GM18868 (cell line): ENCODE measurements around the gene PEBP1.
"Not testable (repeated sequence)": the region's sequence is repeated elsewhere in the genome, so short reads cannot be mapped to it uniquely, and the experiment has no call there.

Experiments
- ATAC-seq: cut with Tn5 transposase; IDR thresholded peaks from one replicate; pipeline ENCODE4 v1.9.1; 2021; ENCODE audit warnings: mild to moderate bottlenecking, moderate library complexity; ENCODE audit not compliant: unreplicated experiment

PEBP1 gene

DNA sequence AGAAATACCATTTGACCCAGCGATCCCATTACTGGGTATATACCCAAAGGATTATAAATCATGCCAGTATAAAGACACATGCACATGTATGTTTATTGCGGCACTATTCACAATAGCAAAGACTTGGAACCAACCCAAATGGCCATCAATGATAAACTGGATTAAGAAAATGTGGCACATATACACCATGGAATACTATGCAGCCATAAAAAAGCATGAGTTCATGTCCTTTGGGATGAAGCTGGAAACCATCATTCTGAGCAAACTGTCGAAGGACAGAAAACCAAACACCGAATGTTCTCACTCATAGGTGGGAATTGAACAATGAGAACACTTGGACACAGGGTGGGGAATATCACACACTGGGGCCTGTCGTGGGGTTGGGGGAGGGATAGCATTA, 6.5 kb upstream of the PEBP1 start:
- not testable (repeated sequence) for ATAC-seq

DNA sequence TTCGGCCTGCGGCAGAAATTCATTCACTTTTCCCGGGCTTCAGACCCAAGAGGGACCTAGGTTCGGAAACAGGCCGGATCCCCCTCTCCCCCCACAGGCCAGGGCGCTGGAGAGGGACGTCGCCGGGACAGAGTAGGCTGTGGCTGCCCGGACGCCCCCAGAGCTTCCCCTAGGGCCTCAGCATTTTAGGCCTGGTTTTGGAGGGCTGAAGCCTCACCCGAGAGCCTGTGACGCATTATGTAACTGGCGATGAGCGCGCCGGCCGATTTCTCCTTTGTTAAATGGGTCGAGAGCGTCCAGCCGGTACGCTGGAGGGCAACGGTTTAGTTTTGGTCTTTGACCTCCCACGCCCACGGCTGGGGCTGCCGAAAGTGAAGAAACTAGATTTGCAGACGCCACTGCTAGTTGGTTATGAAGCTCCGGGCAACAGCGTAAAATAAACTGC, 657 bp downstream of the PEBP1 start:
- ATAC-seq = peak; percentile 22

DNA sequence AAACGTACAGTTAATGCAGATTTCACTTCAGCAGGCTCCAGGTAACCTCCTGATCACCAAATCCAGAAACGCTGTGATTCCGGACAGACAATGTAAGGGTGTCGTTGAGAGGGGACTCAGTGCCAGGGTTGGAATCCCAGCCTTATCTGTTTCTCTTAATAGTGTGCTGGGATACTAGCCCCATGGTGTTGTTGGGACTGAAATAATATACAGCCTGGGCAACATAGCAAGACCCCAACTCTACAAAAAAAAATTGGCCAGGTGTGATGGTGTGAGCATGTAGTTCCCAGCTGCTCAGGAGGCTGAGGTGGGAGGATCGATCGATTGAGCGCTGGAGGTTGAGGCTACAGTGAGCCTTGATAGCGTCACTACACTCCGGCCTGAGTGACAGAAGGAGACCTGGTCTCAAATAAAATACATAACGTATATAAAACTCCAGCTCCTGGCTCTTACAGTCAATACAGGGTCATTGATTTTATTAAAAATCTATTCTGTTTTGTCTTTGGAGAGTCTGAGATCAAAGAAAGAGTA, 1.3 kb downstream of the PEBP1 start:
- no peak for ATAC-seq

DNA sequence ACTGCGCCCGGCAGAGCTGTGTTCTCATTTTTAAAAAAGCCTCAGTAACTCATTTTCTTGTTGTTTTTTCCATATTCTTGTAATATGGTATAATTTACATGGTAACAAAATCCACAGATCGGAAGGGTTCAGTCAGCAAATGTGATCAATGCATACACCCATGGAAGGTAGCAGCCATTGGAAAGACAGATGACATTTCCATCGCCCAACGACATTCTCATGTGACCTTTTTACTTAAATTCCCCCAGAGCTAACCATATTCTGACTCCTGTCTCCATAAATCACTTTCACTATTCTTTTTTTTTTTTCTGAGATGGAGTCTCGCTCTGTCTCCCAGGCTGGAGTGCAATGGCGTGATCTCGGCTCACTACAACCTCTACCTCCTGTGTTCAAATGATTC, 4.9 kb downstream of the PEBP1 start:
- ATAC-seq = no peak

DNA sequence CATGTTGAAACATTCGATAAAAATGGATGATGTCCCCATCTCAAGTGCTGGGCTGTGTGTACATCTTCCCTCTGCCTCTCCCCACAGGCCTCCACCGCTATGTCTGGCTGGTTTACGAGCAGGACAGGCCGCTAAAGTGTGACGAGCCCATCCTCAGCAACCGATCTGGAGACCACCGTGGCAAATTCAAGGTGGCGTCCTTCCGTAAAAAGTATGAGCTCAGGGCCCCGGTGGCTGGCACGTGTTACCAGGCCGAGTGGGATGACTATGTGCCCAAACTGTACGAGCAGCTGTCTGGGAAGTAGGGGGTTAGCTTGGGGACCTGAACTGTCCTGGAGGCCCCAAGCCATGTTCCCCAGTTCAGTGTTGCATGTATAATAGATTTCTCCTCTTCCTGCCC, 8.6 kb downstream of the PEBP1 start:
- no peak for ATAC-seq

DNA sequence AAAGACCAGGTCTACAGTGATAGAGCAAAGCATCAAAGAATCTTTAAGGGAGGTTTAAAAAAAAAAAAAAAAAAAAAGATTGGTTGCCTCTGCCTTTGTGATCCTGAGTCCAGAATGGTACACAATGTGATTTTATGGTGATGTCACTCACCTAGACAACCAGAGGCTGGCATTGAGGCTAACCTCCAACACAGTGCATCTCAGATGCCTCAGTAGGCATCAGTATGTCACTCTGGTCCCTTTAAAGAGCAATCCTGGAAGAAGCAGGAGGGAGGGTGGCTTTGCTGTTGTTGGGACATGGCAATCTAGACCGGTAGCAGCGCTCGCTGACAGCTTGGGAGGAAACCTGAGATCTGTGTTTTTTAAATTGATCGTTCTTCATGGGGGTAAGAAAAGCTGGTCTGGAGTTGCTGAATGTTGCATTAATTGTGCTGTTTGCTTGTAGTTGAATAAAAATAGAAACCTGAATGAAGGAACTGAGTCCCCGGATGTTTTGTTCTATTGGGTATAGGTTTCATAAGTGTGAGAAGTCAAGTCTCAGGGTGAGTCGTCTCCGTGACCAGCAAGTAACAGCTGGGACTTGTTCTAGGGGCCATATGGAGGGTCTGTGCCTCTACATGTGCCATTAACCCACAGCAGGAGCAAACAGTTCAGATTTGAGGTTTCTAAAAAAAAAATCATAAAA, 9.3 kb downstream of the PEBP1 start:
- peak; percentile 59 for ATAC-seq

DNA sequence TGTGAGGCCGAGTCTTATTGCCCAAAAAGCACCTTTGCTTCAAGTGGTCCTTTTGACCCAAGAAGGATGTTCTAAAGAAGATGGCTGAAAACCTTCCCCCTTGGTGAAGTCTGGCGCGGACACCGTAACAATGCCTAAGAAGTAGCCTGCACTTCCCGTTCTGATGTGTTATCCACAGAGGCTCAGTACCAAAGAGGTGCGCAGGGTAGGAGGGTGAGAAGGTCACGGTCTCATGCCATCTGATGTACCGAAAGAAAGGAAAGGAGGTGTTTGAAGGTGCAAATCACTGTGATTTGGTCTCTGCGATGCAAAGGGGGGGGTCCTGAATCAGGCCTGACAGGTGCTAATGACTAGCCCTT, 9.9 kb downstream of the PEBP1 start:
- ATAC-seq = no peak

DNA sequence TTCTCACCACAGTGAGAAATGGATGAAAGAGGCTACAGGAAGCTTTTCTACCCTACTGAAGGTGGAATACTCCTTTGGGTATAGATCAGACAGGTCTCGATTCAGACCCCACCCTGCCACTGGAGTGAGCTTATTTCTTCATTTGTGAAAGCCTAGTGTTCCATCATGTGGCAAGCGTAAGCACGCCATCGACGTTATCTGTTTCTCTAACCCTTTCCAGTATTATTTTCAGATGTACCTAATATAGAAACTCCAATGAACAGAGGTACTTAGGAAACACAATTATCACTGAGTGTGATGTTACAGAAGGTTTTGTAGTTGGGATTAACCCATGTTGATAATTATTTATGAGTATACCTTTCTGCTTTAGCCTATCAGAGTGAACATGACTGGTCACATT, 12.4 kb downstream of the PEBP1 start:
- no peak for ATAC-seq

DNA sequence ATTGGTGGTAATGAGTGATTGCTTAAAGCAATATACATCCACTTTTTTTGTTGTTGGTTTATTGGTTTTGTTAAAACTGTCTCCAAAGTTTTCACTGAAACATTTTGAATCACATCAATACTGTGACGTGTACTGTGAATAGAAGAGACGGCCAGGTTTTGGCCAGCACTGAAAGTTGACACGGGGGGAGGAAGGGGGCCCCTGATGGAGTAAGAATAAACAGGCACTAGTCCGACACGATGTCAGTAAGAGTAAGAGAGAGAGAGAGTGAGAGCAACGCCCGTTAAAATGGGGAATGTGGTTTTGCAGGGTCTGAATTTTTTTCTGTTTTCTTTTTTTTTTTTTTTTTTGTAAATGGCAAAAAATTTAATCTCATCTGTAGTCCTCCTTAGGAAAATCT, 14.7 kb downstream of the PEBP1 start:
- ATAC-seq = no peak

DNA sequence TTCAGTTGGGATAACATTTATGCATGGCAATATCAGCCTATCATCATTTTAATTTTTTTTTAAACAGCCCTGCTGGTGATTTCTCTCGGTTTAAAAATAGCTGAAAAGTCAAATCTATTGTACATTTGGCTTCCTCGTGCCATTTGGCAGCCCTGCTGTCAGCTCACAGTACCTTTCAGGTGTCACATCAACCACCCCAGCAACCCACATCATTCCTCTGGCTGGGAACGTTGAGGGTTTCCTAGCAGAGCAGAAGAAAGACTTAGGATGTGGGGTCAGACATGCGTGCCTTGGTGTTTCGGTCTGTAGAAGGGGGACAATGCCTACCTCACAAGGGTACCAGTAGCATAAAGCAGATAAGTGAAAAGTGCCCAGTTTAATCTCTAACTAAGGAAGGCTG, 15.8 kb downstream of the PEBP1 start:
- no peak for ATAC-seq

DNA sequence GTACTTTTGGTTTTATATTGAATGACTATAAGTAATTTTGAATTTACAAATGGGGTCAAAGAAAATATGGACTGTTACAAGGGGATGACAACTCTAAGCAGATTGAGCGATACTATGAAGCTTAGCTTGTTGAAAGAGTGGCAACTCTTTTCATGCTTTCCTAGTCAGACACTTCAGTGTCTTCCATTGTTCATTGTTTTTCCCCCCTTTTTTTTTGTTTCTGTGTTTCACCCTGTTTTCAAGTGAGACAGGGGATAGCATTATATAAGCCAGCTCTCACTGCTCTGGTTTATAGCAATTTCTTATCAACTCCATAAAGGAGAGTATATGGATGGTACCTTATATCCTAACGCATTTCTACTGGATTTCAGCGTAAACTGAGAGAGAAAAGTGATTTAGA, 24.6 kb downstream of the PEBP1 start:
- no peak for ATAC-seq

DNA sequence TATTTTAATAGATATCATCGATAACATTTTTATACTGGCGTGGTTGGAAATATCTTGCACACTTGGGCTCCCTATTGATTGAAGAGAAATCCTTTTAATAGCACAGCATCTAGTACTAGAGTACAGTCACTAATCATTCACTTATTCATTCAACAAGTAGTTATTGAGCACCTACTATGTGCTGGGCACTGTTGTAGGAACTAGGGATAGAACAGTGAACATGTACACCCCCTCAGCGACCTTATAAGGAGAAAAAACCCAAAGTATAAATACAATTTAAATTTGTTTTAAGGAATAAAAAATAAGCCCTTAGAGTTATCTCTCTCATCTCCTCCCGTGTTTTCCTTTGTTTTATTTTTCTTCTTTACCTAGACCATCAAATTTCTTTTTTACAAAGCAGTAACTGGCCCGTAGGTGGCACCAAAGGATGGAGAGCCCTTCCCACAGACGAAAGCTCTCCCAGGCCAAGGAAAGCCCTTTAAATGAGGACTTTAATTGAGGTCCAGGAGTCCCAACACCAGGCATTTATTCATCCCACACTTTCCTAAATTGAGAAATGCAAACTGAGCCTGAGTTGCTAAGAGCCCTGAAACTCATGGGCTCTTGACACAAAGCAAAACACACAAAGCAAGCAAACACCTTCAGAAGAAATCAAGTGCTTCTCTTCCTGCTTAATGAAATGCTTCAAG, 29.0 kb downstream of the PEBP1 start:
- ATAC-seq = no peak

DNA sequence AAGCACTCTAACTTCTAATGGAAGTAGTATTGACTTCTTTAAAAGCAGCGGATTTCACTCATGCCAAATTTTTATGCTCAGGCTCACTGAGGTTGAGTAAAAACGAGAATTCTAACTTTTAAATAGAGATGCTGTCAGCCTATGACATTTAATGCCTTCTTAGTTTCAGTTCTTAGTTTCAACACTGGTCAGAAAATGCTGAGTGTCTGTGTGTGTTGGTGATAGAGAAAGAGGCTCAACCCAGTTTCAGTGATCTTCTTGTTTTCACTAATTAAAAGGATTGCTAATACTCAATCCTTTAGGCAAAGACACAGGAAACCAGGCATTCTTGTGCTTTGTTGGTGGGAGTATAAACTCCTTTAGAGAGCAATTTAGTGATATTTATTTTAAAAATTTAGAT, 31.0 kb downstream of the PEBP1 start:
- ATAC-seq = peak; percentile 99

DNA sequence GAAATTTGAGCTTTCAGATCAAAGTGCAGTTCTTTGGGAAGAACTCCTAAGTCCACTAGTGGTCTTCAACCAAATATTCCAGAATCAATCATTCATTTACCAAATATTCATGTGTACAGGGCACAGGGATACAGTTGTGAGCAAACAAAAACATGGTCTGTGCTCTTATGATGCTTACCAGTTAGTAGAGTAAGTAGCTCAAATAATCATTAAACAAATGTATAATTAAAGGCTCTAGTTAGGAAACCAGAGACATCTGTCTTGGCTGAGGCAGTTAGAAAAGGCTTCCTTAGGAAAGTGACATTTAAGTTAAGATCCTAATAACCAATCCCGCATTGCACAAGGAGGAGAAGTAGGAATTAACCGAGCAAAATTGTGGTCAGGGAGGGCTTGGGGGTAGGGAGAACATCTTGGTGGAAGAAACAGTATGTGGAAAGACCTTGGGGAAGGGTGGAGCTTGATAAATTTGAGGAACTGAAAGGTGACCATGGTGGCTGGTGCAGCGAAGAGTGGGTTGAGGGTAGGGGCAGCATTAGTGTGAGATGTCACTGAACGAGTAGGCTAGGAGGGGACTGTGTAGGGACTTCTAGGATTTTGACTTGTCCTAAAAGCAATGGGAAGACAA, 40.0 kb downstream of the PEBP1 start:
- peak; percentile 86 for ATAC-seq

DNA sequence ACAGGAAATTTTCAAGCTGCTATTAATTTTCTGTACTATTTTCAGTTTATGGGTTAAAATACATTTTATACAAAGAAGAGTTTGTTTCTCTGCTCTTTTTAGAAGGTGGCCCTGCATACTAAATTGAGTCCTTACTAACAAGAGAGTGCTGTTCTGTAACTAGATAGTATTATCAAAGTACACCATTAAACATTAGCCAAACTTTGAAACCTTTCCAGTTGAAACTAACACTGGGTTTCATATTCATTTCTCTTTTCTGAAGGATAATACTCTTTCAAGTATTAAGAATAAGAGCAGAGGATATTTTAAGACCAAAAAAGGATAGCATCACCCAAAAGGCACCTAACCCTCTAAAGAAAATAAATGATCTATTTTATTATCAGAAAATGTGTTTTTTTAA, 47.2 kb downstream of the PEBP1 start:
- ATAC-seq = no peak

DNA sequence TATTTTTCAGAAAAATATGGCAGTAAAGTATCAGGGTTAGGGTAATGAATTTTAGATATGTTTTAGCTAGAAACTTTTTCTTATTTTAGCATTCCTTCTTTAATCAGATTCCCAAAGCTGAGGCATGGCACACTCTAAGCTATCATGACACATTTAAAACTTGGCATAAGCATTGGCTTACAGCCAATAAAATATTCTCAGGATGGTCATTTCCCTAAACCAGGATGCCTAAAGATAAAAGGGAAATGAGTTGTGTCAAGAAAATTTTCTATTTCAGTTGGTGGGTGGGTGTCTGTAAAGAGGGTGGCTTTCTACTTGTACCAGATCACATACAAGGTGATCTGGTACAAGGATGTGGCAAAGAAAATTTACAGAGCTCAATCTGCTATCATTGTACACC, 47.8 kb downstream of the PEBP1 start:
- no peak for ATAC-seq

DNA sequence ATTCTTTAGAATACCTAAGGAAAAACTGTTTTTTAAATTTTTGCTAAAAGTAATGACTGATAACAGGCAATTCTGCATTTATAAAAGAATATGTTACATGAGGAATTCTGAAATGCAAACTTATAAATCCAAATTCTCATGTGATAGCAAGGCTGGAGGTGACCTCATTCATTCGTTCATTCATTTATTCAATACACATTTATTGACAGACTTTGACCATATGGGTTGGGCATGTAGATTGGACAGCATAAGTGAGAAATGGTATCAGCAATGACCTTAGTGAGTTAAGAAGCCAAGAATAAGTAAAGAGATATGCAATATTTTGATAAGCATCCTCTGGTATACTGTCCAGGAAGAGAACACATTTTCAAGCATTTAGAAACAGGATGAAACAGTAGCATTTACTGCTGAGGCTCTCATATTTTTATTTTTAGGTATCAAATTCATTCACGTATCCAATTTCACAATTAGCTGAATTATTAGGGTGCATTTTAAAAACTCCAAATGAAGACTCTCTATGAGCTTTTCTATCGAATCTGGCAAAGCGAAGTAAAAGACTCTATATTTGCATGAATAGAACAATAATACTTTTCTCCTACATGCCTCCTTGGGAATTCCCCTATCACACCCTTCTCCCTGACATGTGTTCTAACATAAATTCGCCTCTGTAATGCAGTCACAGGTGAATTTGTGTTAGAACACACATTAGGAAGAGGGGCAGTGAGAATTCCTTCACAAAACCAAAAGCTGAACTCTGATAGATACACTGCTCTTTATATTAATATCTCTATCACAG, 49.9 kb downstream of the PEBP1 start:
- ATAC-seq = no peak

DNA sequence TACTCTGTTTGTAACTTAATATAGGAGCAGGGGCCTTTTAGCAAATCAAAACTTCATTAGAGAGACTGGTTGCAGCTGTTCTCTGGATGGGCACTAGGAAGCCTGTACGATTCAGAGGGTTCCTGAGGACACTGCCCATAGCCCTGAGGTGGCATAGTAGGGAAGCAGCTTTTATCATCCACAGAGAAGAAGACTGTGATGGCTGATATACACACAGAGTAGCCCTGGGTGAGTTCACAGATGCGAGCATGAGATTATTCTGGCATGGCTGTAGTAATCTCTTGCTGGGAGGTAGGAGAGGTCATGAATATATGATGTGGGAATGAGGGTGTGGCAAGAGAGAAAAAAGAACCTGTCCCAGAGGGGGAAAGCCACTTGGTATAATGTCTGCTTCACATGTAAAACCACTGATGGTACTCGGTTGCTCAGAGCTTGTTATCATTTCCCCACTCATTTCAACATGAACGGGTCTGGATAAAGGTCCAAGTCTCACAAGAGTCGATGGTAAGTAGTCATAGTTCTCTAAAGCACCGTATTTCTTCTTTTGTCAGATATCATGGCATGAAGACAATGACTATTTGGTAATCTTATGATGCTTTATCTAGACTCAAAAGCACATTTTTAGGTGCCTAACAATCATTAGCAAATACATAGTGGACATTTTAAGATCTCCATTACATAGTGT, 52.0 kb downstream of the PEBP1 start:
- no peak for ATAC-seq

DNA sequence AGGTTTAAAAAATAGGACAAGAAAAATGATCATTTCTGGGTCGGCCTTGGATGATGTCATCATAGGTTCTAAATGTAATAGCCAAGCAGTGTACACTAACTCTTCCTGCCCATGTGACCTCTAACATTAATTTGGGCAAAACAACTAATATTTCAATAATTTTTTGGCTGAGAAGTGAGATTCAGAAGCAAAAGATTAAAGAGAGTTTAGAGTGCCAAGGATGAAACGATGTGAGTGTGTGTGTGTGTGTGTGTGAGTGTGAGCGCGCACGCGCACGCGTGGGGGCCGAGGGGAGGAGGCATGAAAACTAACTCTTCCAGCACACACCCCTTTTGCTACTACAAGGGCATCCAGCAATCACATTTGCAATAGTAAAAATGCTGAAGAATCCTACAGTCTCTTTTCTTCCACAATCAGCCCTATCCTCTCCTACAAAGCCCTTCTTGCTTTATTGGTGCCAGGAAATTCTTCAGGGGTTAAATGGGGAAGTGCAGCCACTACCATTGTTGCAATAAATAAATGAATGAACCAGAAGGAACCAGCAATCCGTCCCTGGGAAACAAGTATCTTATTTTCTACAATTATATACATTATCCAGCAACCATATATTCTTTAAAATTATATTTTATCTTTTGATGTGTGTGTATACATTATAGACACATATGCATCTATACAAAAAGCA, 52.9 kb downstream of the PEBP1 start:
- ATAC-seq = no peak

DNA sequence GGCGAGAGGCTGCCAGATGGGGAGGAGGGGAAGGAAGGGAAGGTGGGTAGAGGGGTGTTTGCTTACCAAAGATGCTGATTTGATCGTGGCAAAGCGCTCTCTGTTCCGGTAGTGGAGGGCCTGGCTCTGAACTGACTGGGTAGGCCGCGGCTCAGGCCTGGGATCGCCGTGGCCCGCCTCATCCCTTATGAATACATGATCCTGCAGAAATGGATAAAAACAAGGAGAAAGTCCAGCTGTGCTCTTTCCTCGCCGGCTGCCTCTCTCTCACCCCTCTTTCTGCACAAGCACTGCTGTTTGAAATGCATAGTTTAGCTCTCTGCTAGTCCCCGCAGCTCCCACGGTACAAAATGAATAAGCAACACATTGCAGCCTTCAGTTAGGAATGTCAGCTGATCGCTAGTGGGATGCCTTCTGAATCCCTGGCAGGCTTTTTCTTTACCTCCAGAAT, 53.8 kb downstream of the PEBP1 start:
- no peak for ATAC-seq
